Upper lobe of left lung (tissue), 6 donors: Measurements from ENCODE around the gene JAZF1. TPM values are rescaled to one million over a fixed set of nuclear protein-coding genes. Genes with fewer than 3 reads are reported as not detected.

ENCODE experiments used
- ATAC-seq, 2 donors: fragments of 200-7000 bp; cut with Tn5 transposase; one replicate each; pipeline ENCODE4 v1.9.1; 2022; ENCODE audit warnings: mild to moderate bottlenecking in 2 of 2, moderate library complexity in 2 of 2; ENCODE audit not compliant: low FRiP score in 2 of 2
- DNase-seq, 2 donors: peaks; one replicate each; pipeline ENCODE4 v3.0.0-alpha.2; 2019 to 2020
- H3K27ac ChIP-seq, 4 donors: fragments of 200-600 bp; sonication (generic); one replicate each; pipeline ENCODE4 v1.5.1; 2016 to 2019
- H3K27me3 ChIP-seq, 4 donors: fragments of 200-600 bp; sonication (generic); one replicate each; pipeline ENCODE4 v1.5.1; 2017 to 2019
- H3K36me3 ChIP-seq, 4 donors: fragments of 200-600 bp; sonication (generic); one replicate each; pipeline ENCODE4 v1.5.1; 2016 to 2019
- H3K4me1 ChIP-seq, 4 donors: fragments of 200-600 bp; sonication (generic); one replicate each; pipeline ENCODE4 v1.5.1; 2018 to 2019
- H3K4me3 ChIP-seq, 4 donors: fragments of 200-600 bp; sonication (generic); one replicate each; pipeline ENCODE4 v1.5.1; 2017 to 2019; ENCODE audit warnings: mild to moderate bottlenecking in 2 of 4, moderate library complexity in 1 of 4
- H3K9me3 ChIP-seq, 4 donors: fragments of 200-600 bp; sonication (generic); one replicate each; pipeline ENCODE4 v1.5.1; 2018 to 2019
- EP300 ChIP-seq, 4 donors: sonication (generic); formaldehyde crosslinking; IDR thresholded peaks; one replicate each; pipeline ENCODE4 v1.5.1; 2017; ENCODE audit warnings: antibody characterized with exemption in 4 of 4, control low read depth in 2 of 4
- POLR2A ChIP-seq, 4 donors: fragments of 450-650 bp; IDR thresholded peaks; one replicate each; pipeline ENCODE4 v1.5.1; 2016 to 2017; ENCODE audit warnings: antibody characterized with exemption in 4 of 4, mild to moderate bottlenecking in 2 of 4
- POLR2AphosphoS5 ChIP-seq, 2 donors: sonication (generic); formaldehyde crosslinking; IDR thresholded peaks; one replicate each; pipeline ENCODE4 v1.5.1; 2017; ENCODE audit warnings: antibody characterized with exemption in 2 of 2
- WGBS, 2 donors: methylation state at CpG; one replicate each; pipeline ENCODE4 v1.1.5; 2017 to 2018; 5-methylcytosine and 5-hydroxymethylcytosine counted together
- total RNA-seq, 6 donors: library from RNA; depleted of rRNA in 4 of 6; stranded (reverse); fragments of >200 nt in 4 of 6; gene quantifications; one replicate each; pipeline versions ENCODE4 v1.1.0 to v1.2.1, GENCODE V29; 2016 to 2021
- TF ChIP-seq, protein P1 (sequence below), 6 experiments: fragments of 450-650 bp in 4 of 6; fragments of 200-600 bp in 2 of 6; sonication (generic) in 2 of 6; IDR thresholded peaks; one replicate each; pipeline ENCODE4 v1.5.1; 2016 to 2019; ENCODE audit warnings: antibody characterized with exemption in 6 of 6
- donor health status: DM: no; HTN: no; CAD: no; lungs with moderate emphysema.
- donor health status: DM: no; HTN: yes; CAD: no; lungs with severe emphysema.

JAZF1 gene
- total RNA-seq, result 10 to 100 TPM in 4 of 6 donors, 1 to 10 TPM in 2; 4.2 to 19.4 (median 12.4) TPM

DNA sequence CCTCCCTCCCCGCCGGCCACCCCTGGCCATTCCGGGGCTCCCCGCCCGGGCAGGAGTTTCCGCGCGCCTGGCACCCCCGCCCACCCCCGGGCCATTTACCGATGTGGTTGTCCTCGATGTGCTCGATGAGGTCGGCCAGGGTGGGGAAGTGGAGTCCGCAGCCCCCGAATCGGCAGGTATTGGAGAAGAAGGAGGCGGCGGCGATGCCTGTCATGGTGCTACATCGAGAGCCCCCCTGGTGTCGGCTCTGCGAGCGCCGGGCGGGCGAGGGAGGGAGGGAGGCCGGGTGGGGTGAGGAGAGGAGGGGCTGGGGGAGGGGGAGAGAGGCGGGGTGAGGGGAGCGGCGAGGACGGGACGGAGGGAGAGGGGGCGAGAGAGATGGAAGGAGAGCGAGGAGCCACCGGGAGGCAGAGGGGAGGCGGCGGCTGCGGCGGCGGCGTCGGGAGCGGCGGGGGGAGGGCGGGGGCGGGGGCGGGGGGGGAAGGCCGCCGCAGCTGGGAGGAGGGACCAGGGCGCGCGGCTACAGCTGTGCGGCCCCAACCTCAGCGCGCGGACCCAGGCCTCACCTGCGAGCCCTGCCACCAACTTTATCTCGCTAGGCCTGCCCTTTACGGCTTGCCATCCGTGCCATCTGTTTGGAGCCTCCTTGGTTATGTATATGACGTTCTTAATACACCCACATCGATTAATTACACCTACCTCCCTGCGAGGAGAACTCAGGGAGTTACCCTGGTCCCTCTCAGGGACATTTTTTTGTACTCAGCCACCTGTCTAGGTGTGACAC, at the start of gene JAZF1:
Gene JAZF1, minus strand, starts transcription at position 432 of the 784 bp plus-strand sequence.
- no peaks in the 10 kb centered on the region for H3K9me3 ChIP-seq
- no peaks in the 10 kb centered on the region for H3K27me3 ChIP-seq
- peaks cover 12 to 24% (median 18%) of the 10 kb centered on the region in 4 donors for H3K4me1 ChIP-seq
- H3K27ac ChIP-seq, result peak within 1 kb of the TSS; percentile 75 to 91 (median 86)
- DNase-seq (peak; percentile 52 to 91), ATAC-seq (peak; percentile 30 to 71)
- TF ChIP-seq, protein P1, sequence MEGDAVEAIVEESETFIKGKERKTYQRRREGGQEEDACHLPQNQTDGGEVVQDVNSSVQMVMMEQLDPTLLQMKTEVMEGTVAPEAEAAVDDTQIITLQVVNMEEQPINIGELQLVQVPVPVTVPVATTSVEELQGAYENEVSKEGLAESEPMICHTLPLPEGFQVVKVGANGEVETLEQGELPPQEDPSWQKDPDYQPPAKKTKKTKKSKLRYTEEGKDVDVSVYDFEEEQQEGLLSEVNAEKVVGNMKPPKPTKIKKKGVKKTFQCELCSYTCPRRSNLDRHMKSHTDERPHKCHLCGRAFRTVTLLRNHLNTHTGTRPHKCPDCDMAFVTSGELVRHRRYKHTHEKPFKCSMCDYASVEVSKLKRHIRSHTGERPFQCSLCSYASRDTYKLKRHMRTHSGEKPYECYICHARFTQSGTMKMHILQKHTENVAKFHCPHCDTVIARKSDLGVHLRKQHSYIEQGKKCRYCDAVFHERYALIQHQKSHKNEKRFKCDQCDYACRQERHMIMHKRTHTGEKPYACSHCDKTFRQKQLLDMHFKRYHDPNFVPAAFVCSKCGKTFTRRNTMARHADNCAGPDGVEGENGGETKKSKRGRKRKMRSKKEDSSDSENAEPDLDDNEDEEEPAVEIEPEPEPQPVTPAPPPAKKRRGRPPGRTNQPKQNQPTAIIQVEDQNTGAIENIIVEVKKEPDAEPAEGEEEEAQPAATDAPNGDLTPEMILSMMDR (IDR thresholded peaks at IDR 0.05), result no peak
- no peak for TF ChIP-seq POLR2AphosphoS5 (IDR thresholded peaks at IDR 0.05)
- TF ChIP-seq POLR2A (IDR thresholded peaks at IDR 0.05), result no peak
- no peak for TF ChIP-seq EP300 (IDR thresholded peaks at IDR 0.05)
- no peaks in the 10 kb centered on the region for H3K36me3 ChIP-seq
- H3K4me3 ChIP-seq, result peak within 1 kb of the TSS; percentile 92 to 98 (median 95)
- 1% methylated on average over 27 to 35 of the region's 64 CpGs for WGBS, 2 donors

DNA sequence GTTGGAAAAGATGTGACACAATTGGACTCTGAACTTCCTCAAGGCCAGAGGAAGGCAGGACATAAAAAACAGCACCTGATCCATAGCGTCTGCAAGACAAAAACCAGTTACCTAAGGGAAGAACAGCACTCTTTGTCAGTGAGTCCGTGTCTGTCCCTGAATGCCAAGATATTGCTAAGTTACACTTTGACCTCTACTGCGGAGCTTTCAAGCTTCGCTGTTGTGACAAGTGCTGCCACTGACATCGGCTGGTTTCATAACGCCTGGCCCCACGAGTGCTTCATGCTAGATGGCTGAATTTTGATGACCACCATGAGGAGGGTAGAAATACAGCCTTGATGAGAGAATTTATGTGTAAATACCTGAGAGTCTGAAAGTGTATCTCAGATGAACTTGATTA, 49.7 kb upstream of the JAZF1 start:
- no peak overlapping the region for H3K4me3 ChIP-seq
- no peaks in the 10 kb centered on the region for H3K9me3 ChIP-seq
- ATAC-seq (no peak), DNase-seq (no peak)
- TF ChIP-seq POLR2AphosphoS5 (IDR thresholded peaks at IDR 0.05), result no peak
- TF ChIP-seq EP300 (IDR thresholded peaks at IDR 0.05), result no peak
- no peak for TF ChIP-seq POLR2A (IDR thresholded peaks at IDR 0.05)
- TF ChIP-seq, protein P1 (IDR thresholded peaks at IDR 0.05), result no peak
- 86 to 90% methylated on average over 7 of the region's 7 CpGs for WGBS, 2 donors
- H3K27ac ChIP-seq, result no peak overlapping the region
- no peaks in the 10 kb centered on the region for H3K4me1 ChIP-seq
- no peaks in the 10 kb centered on the region for H3K27me3 ChIP-seq
- H3K36me3 ChIP-seq, result no peaks in the 10 kb centered on the region

GRCh38 chr7:28228396-28228795, 47.8 kb upstream of the JAZF1 start:
- H3K4me3 ChIP-seq, result no peak overlapping the region
- H3K27ac ChIP-seq, result no peak overlapping the region
- TF ChIP-seq POLR2A (IDR thresholded peaks at IDR 0.05) (no peak), EP300 (IDR thresholded peaks at IDR 0.05) (no peak), POLR2AphosphoS5 (IDR thresholded peaks at IDR 0.05) (no peak)
- TF ChIP-seq, protein P1 (IDR thresholded peaks at IDR 0.05), result no peak
- no peaks in the 10 kb centered on the region for H3K36me3 ChIP-seq
- H3K4me1 ChIP-seq, result no peaks in the 10 kb centered on the region
- H3K27me3 ChIP-seq, result no peaks in the 10 kb centered on the region
- WGBS, 2 donors, result 46 to 49% methylated on average over 2 of the region's 2 CpGs
- no peaks in the 10 kb centered on the region for H3K9me3 ChIP-seq
- ATAC-seq (no peak), DNase-seq (no peak)

GRCh38 chr7:28226003-28226402, 45.4 kb upstream of the JAZF1 start:
- TF ChIP-seq, protein P1 (IDR thresholded peaks at IDR 0.05), result no peak
- TF ChIP-seq POLR2AphosphoS5 (IDR thresholded peaks at IDR 0.05) (no peak), POLR2A (IDR thresholded peaks at IDR 0.05) (no peak), EP300 (IDR thresholded peaks at IDR 0.05) (no peak)
- H3K36me3 ChIP-seq, result no peaks in the 10 kb centered on the region
- WGBS, 2 donors, result 93 to 94% methylated on average over 1 of the region's 1 CpG
- ATAC-seq (no peak), DNase-seq (no peak)
- no peaks in the 10 kb centered on the region for H3K9me3 ChIP-seq
- H3K4me1 ChIP-seq, result no peaks in the 10 kb centered on the region
- H3K27ac ChIP-seq, result no peak overlapping the region
- no peaks in the 10 kb centered on the region for H3K27me3 ChIP-seq
- no peak overlapping the region for H3K4me3 ChIP-seq

GRCh38 chr7:28225576-28225975, 45.0 kb upstream of the JAZF1 start:
- H3K4me1 ChIP-seq, result no peaks in the 10 kb centered on the region
- no peaks in the 10 kb centered on the region for H3K9me3 ChIP-seq
- no peak overlapping the region for H3K27ac ChIP-seq
- WGBS, 2 donors, result 72 to 85% methylated on average over 4 of the region's 4 CpGs
- DNase-seq (no peak), ATAC-seq (no peak)
- H3K27me3 ChIP-seq, result no peaks in the 10 kb centered on the region
- H3K36me3 ChIP-seq, result no peaks in the 10 kb centered on the region
- no peak overlapping the region for H3K4me3 ChIP-seq
- TF ChIP-seq POLR2AphosphoS5 (IDR thresholded peaks at IDR 0.05) (no peak), EP300 (IDR thresholded peaks at IDR 0.05) (no peak), POLR2A (IDR thresholded peaks at IDR 0.05) (no peak)
- TF ChIP-seq, protein P1 (IDR thresholded peaks at IDR 0.05), result no peak
